ENCODE results near the gene ZDHHC5.

Gene ZDHHC5

DNA sequence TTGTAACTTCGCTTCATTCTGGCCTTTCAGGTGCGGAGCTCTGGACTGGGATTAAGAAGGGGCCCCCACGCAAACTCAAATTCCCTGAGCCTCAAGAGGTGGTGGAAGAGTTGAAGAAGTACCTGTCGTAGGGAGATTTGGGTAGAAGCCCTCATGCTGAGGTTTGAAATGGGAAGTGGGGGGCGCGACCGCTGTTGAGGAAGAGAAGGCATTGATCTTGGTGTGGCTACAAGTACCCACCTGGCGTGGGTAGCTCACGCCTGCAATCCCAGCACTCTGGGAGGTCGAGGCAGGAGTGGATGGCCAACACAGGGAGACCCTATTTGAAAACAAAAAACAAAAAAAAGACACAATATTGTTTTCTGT, 74.2 kb downstream of the ZDHHC5 start:
- Histone ChIP-seq H3K27me3 (ENCODE audit: control insufficient read depth in 1 of 2, insufficient read depth in 1 of 2, low read length in 2 of 2) (no peaks in the 10 kb centered on the region), H4K91ac (ENCODE audit: low read length) (no peak overlapping the region), H3K9me3 (ENCODE audit: control insufficient read depth, low read length) (no peaks in the 10 kb centered on the region), H2BK15ac (ENCODE audit: low read depth, poor library complexity, severe bottlenecking) (no peak overlapping the region), H3K4me1 (ENCODE audit: control insufficient read depth, insufficient read depth, low read depth, low read length) (no peaks in the 10 kb centered on the region), H3K4ac (ENCODE audit: low read depth in 1 of 2, low read length in 2 of 2) (peak overlapping the region; percentile 76 to 95), H2AFZ (ENCODE audit: low read depth, low read length) (no peak overlapping the region), H3K14ac (ENCODE audit: low read length in 2 of 2) (peak overlapping the region in 1 of 2 experiments; percentile 57), H3K18ac (ENCODE audit: low read depth in 1 of 2, low read length in 2 of 2) (peak overlapping the region; percentile 52 to 90), H3K27ac (ENCODE audit: low read length, poor library complexity, severe bottlenecking) (peak overlapping the region; percentile 87), H2AK5ac (ENCODE audit: low read length, severe bottlenecking) (no peak overlapping the region), H2BK12ac (ENCODE audit: low read length in 2 of 2) (peak overlapping the region in 1 of 2 experiments; percentile 7), H2BK5ac (ENCODE audit: low read depth, low read length, poor library complexity, severe bottlenecking) (no peak overlapping the region), H2BK120ac (ENCODE audit: low read depth, low read length) (no peak overlapping the region), H3K36me3 (ENCODE audit: control insufficient read depth in 1 of 2, insufficient read depth in 2 of 2, low read depth in 1 of 2, low read length in 2 of 2) (peaks cover 36 to 78% of the 10 kb centered on the region in 2 experiments), H3K4me2 (ENCODE audit: low read length, poor library complexity, severe bottlenecking) (peak overlapping the region; percentile 81), H3K9ac (ENCODE audit: low read length) (peak overlapping the region; percentile 99), H3K23ac (ENCODE audit: low read length in 2 of 2) (no peak overlapping the region), H3K4me3 (ENCODE audit: insufficient read depth in 1 of 2, low read depth in 1 of 2, low read length in 2 of 2) (peak overlapping the region; percentile 95 to 99), H4K8ac (ENCODE audit: low read length) (no peak overlapping the region), H3K79me1 (replicated peaks; ENCODE audit: low read length, poor library complexity, severe bottlenecking) (peaks cover 35% of the 10 kb centered on the region)
- 4% methylated on average over 9 of the region's 10 CpGs for WGBS
- no peak for DNase-seq

DNA sequence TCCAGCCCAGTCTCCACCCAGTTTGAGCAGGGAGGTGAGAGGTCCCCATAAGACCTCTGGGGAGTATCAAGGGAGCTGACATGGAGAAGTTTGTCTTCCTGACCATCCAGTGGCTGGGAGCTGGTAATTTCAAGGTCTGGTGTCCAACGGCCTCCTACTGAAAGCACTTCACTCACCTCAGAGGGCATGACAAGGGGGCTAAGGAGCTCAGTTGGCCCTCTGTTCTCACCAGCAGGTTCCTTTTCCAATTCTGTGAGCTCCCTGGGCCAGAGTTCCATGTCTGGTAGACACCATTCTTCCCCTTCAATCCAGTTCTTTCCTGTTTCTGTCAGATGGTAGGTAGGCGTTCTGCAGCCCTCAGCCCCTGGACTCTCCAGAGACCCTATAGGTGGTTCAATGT, 76.4 kb downstream of the ZDHHC5 start:
- H3K27ac ChIP-seq (ENCODE audit: low read length, poor library complexity, severe bottlenecking) = no peak overlapping the region
- peaks cover 28 to 76% of the 10 kb centered on the region in 2 experiments for H3K36me3 ChIP-seq (ENCODE audit: control insufficient read depth in 1 of 2, insufficient read depth in 2 of 2, low read depth in 1 of 2, low read length in 2 of 2)
- no peak overlapping the region for H2BK12ac ChIP-seq (ENCODE audit: low read length in 2 of 2)
- H3K18ac ChIP-seq (ENCODE audit: low read depth in 1 of 2, low read length in 2 of 2) = no peak overlapping the region
- H3K4ac ChIP-seq (ENCODE audit: low read depth in 1 of 2, low read length in 2 of 2) = no peak overlapping the region
- H3K4me2 ChIP-seq (ENCODE audit: low read length, poor library complexity, severe bottlenecking) = no peak overlapping the region
- H3K79me1 ChIP-seq (replicated peaks; ENCODE audit: low read length, poor library complexity, severe bottlenecking) = peaks cover 29% of the 10 kb centered on the region
- H2BK15ac ChIP-seq (ENCODE audit: low read depth, poor library complexity, severe bottlenecking) = no peak overlapping the region
- no peak overlapping the region for H2AK5ac ChIP-seq (ENCODE audit: low read length, severe bottlenecking)
- H3K4me1 ChIP-seq (ENCODE audit: control insufficient read depth, insufficient read depth, low read depth, low read length) = no peaks in the 10 kb centered on the region
- H3K27me3 ChIP-seq (ENCODE audit: control insufficient read depth in 1 of 2, insufficient read depth in 1 of 2, low read length in 2 of 2) = no peaks in the 10 kb centered on the region
- H2BK5ac ChIP-seq (ENCODE audit: low read depth, low read length, poor library complexity, severe bottlenecking) = no peak overlapping the region
- no peaks in the 10 kb centered on the region for H3K9me3 ChIP-seq (ENCODE audit: control insufficient read depth, low read length)
- H4K8ac ChIP-seq (ENCODE audit: low read length) = no peak overlapping the region
- H3K4me3 ChIP-seq (ENCODE audit: insufficient read depth in 1 of 2, low read depth in 1 of 2, low read length in 2 of 2) = no peak overlapping the region
- H3K9ac ChIP-seq (ENCODE audit: low read length) = no peak overlapping the region
- no peak overlapping the region for H2AFZ ChIP-seq (ENCODE audit: low read depth, low read length)
- no peak overlapping the region for H4K91ac ChIP-seq (ENCODE audit: low read length)
- peak overlapping the region in 1 of 2 experiments; percentile 40 for H3K23ac ChIP-seq (ENCODE audit: low read length in 2 of 2)
- 84% methylated on average over 2 of the region's 2 CpGs for WGBS
- H3K14ac ChIP-seq (ENCODE audit: low read length in 2 of 2) = no peak overlapping the region
- no peak overlapping the region for H2BK120ac ChIP-seq (ENCODE audit: low read depth, low read length)
- DNase-seq = no peak

DNA sequence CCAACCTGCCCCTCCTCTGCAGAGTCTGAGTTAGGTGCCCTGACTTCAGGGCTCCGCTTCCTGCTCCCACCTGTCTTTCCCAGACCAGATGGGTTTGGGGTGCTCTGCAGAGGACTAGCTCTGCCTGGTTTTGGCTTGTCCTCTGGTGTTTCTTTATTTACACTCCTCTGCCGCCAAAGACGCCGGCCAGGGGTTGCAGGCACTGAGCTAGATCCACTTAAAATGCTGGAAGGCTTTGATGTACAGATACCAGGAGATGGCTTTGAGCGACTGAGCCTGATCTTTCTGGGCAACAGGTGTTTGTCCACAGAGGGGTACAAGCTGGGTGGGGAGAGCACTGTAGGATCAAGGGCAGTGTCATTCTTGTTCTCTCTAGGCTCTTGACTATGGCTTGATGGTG, 77.3 kb downstream of the ZDHHC5 start:
- H2BK5ac ChIP-seq (ENCODE audit: low read depth, low read length, poor library complexity, severe bottlenecking) = no peak overlapping the region
- no peak overlapping the region for H3K4me3 ChIP-seq (ENCODE audit: insufficient read depth in 1 of 2, low read depth in 1 of 2, low read length in 2 of 2)
- H3K27ac ChIP-seq (ENCODE audit: low read length, poor library complexity, severe bottlenecking) = no peak overlapping the region
- H2BK15ac ChIP-seq (ENCODE audit: low read depth, poor library complexity, severe bottlenecking) = peak overlapping the region; percentile 61
- no peak overlapping the region for H2AK5ac ChIP-seq (ENCODE audit: low read length, severe bottlenecking)
- no peaks in the 10 kb centered on the region for H3K27me3 ChIP-seq (ENCODE audit: control insufficient read depth in 1 of 2, insufficient read depth in 1 of 2, low read length in 2 of 2)
- H3K23ac ChIP-seq (ENCODE audit: low read length in 2 of 2) = no peak overlapping the region
- H4K91ac ChIP-seq (ENCODE audit: low read length) = no peak overlapping the region
- H2BK12ac ChIP-seq (ENCODE audit: low read length in 2 of 2) = no peak overlapping the region
- no peak for DNase-seq
- H3K14ac ChIP-seq (ENCODE audit: low read length in 2 of 2) = no peak overlapping the region
- H4K8ac ChIP-seq (ENCODE audit: low read length) = no peak overlapping the region
- no peak overlapping the region for H2BK120ac ChIP-seq (ENCODE audit: low read depth, low read length)
- H3K9me3 ChIP-seq (ENCODE audit: control insufficient read depth, low read length) = no peaks in the 10 kb centered on the region
- H3K9ac ChIP-seq (ENCODE audit: low read length) = no peak overlapping the region
- no peak overlapping the region for H3K18ac ChIP-seq (ENCODE audit: low read depth in 1 of 2, low read length in 2 of 2)
- 96% methylated on average over 5 of the region's 5 CpGs for WGBS
- H3K79me1 ChIP-seq (replicated peaks; ENCODE audit: low read length, poor library complexity, severe bottlenecking) = peaks cover 29% of the 10 kb centered on the region
- H3K4me1 ChIP-seq (ENCODE audit: control insufficient read depth, insufficient read depth, low read depth, low read length) = no peaks in the 10 kb centered on the region
- no peak overlapping the region for H2AFZ ChIP-seq (ENCODE audit: low read depth, low read length)
- peaks cover 26 to 72% of the 10 kb centered on the region in 2 experiments for H3K36me3 ChIP-seq (ENCODE audit: control insufficient read depth in 1 of 2, insufficient read depth in 2 of 2, low read depth in 1 of 2, low read length in 2 of 2)
- no peak overlapping the region for H3K4ac ChIP-seq (ENCODE audit: low read depth in 1 of 2, low read length in 2 of 2)
- no peak overlapping the region for H3K4me2 ChIP-seq (ENCODE audit: low read length, poor library complexity, severe bottlenecking)

DNA sequence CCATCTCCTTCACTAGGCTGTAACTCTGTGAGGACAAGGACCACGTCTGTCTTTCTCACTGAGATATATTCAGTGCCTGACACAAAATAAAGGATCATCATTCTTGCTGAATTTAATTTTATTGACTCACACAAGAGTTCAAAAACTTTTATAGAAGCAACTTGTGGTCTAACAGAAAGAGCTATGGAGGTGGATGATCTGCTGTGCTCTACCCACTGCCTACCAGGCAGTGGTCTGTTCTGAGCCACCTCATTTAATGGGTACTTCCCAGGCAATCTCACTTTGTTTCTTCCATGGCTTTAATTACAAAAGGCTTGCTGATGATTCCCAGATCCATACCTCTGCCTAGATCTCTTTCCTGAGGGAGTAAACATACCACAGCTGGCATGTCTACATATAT, 79.0 kb downstream of the ZDHHC5 start:
- H3K9me3 ChIP-seq (ENCODE audit: control insufficient read depth, low read length) = no peaks in the 10 kb centered on the region
- H3K4me3 ChIP-seq (ENCODE audit: insufficient read depth in 1 of 2, low read depth in 1 of 2, low read length in 2 of 2) = no peak overlapping the region
- H3K4ac ChIP-seq (ENCODE audit: low read depth in 1 of 2, low read length in 2 of 2) = no peak overlapping the region
- no peak overlapping the region for H2BK15ac ChIP-seq (ENCODE audit: low read depth, poor library complexity, severe bottlenecking)
- H3K27me3 ChIP-seq (ENCODE audit: control insufficient read depth in 1 of 2, insufficient read depth in 1 of 2, low read length in 2 of 2) = no peaks in the 10 kb centered on the region
- peaks cover 28% of the 10 kb centered on the region for H3K79me1 ChIP-seq (replicated peaks; ENCODE audit: low read length, poor library complexity, severe bottlenecking)
- WGBS = no CpG with 5 or more reads among the region's 1 CpG
- peaks cover 26 to 80% of the 10 kb centered on the region in 2 experiments for H3K36me3 ChIP-seq (ENCODE audit: control insufficient read depth in 1 of 2, insufficient read depth in 2 of 2, low read depth in 1 of 2, low read length in 2 of 2)
- H2AFZ ChIP-seq (ENCODE audit: low read depth, low read length) = no peak overlapping the region
- H3K27ac ChIP-seq (ENCODE audit: low read length, poor library complexity, severe bottlenecking) = no peak overlapping the region
- H4K91ac ChIP-seq (ENCODE audit: low read length) = no peak overlapping the region
- DNase-seq = no peak
- H2AK5ac ChIP-seq (ENCODE audit: low read length, severe bottlenecking) = no peak overlapping the region
- H3K18ac ChIP-seq (ENCODE audit: low read depth in 1 of 2, low read length in 2 of 2) = no peak overlapping the region
- H2BK5ac ChIP-seq (ENCODE audit: low read depth, low read length, poor library complexity, severe bottlenecking) = no peak overlapping the region
- no peak overlapping the region for H3K9ac ChIP-seq (ENCODE audit: low read length)
- no peak overlapping the region for H4K8ac ChIP-seq (ENCODE audit: low read length)
- no peak overlapping the region for H3K23ac ChIP-seq (ENCODE audit: low read length in 2 of 2)
- H2BK120ac ChIP-seq (ENCODE audit: low read depth, low read length) = no peak overlapping the region
- H3K14ac ChIP-seq (ENCODE audit: low read length in 2 of 2) = no peak overlapping the region
- no peak overlapping the region for H2BK12ac ChIP-seq (ENCODE audit: low read length in 2 of 2)
- no peak overlapping the region for H3K4me2 ChIP-seq (ENCODE audit: low read length, poor library complexity, severe bottlenecking)
- H3K4me1 ChIP-seq (ENCODE audit: control insufficient read depth, insufficient read depth, low read depth, low read length) = no peaks in the 10 kb centered on the region
